ENCODE measurements around the gene FGF22.
A peak's percentile ranks its signal among the peaks of the same experiment; 100 is the strongest.
"Not testable (repeated sequence)": the region's sequence is repeated elsewhere in the genome, so short reads cannot be mapped to it uniquely, and the experiment has no call there.

The FGF22 gene
- 0.72 to 1.3 reads per million in 2 donors for total RNA-seq

GRCh38 chr19:639253-640160, at the start of gene FGF22:
TSS of gene FGF22 (plus strand) at chr19:639879. CDS start at chr19:639926, 47 bp downstream.
- DNase-seq, result peak; percentile 98

- no peak for DNase-seq
These were observed 49.3 kb upstream of the FGF22 start for GRCh38 chr19:590396-590745.

- DNase-seq, result no peak
These were observed 49.0 kb upstream of the FGF22 start for GRCh38 chr19:590750-591098.

- no peak for DNase-seq
These were observed 48.4 kb upstream of the FGF22 start for GRCh38 chr19:591099-591958.

GRCh38 chr19:592101-592500, 47.6 kb upstream of the FGF22 start:
- no peak for DNase-seq

GRCh38 chr19:593055-593454, 46.6 kb upstream of the FGF22 start:
- no peak for DNase-seq

- no peak for DNase-seq
These were observed 46.2 kb upstream of the FGF22 start for GRCh38 chr19:593505-593904.

- DNase-seq, result no peak
These were observed 45.3 kb upstream of the FGF22 start for GRCh38 chr19:594265-594870.

- DNase-seq, result no peak
These were observed 44.1 kb upstream of the FGF22 start for GRCh38 chr19:595326-596262.

- DNase-seq, result no peak
These were observed 43.4 kb upstream of the FGF22 start for GRCh38 chr19:596263-596655.

- DNase-seq, result no peak
These were observed 42.0 kb upstream of the FGF22 start for GRCh38 chr19:597406-598315.

- no peak for DNase-seq
These were observed 38.4 kb upstream of the FGF22 start for GRCh38 chr19:601310-601709.

GRCh38 chr19:601790-602189, 37.9 kb upstream of the FGF22 start:
- DNase-seq, result no peak

- DNase-seq, result no peak
These were observed 37.0 kb upstream of the FGF22 start for GRCh38 chr19:602391-603301.

- DNase-seq, result not testable (repeated sequence)
These were observed 36.4 kb upstream of the FGF22 start for GRCh38 chr19:603302-603639.

- not testable (repeated sequence) for DNase-seq
These were observed 35.9 kb upstream of the FGF22 start for GRCh38 chr19:603779-604178.

GRCh38 chr19:604355-604754, 35.3 kb upstream of the FGF22 start:
- no peak for DNase-seq

GRCh38 chr19:605061-605971, 34.4 kb upstream of the FGF22 start:
- DNase-seq, result not testable (repeated sequence)
